IPS-11a (cell line): ENCODE results near the gene SIN3A.
"Not testable (repeated sequence)": the region's sequence is repeated elsewhere in the genome, so short reads cannot be mapped to it uniquely, and the experiment has no call there.

Source experiments
- H3K4me3 ChIP-seq: one replicate; pipeline ENCODE4 v1.5.1; 2013; ENCODE audit warnings: low read depth, low read length, control low read depth

The SIN3A gene

GRCh38 chr15:75450307-75451201 lies 936 bp downstream of the SIN3A start:
- peak overlapping the region; percentile 89 for H3K4me3 ChIP-seq

- peak overlapping the region; percentile 89 for H3K4me3 ChIP-seq
These were observed 1.7 kb downstream of the SIN3A start for GRCh38 chr15:75449585-75450306.

GRCh38 chr15:75448171-75448570 lies 3.3 kb downstream of the SIN3A start:
- not testable (repeated sequence) for H3K4me3 ChIP-seq

GRCh38 chr15:75446151-75446550 lies 5.3 kb downstream of the SIN3A start:
- H3K4me3 ChIP-seq: no peak overlapping the region

GRCh38 chr15:75445324-75445723 lies 6.2 kb downstream of the SIN3A start:
- not testable (repeated sequence) for H3K4me3 ChIP-seq

- H3K4me3 ChIP-seq: not testable (repeated sequence)
These were observed 7.5 kb downstream of the SIN3A start for GRCh38 chr15:75443972-75444453.

GRCh38 chr15:75437721-75438120 lies 13.8 kb downstream of the SIN3A start:
- H3K4me3 ChIP-seq: no peak overlapping the region

GRCh38 chr15:75436881-75437280 lies 14.6 kb downstream of the SIN3A start:
- H3K4me3 ChIP-seq: no peak overlapping the region

- H3K4me3 ChIP-seq: no peak overlapping the region
These were observed 19.8 kb downstream of the SIN3A start for GRCh38 chr15:75431682-75432081.

- H3K4me3 ChIP-seq: no peak overlapping the region
These were observed 20.2 kb downstream of the SIN3A start for GRCh38 chr15:75431270-75431669.

- H3K4me3 ChIP-seq: no peak overlapping the region
These were observed 21.2 kb downstream of the SIN3A start for GRCh38 chr15:75430259-75430658.

GRCh38 chr15:75428152-75428551 lies 23.3 kb downstream of the SIN3A start:
- no peak overlapping the region for H3K4me3 ChIP-seq

- H3K4me3 ChIP-seq: no peak overlapping the region
These were observed 25.5 kb downstream of the SIN3A start for GRCh38 chr15:75425966-75426500.

- no peak overlapping the region for H3K4me3 ChIP-seq
These were observed 28.9 kb downstream of the SIN3A start for GRCh38 chr15:75422554-75422953.

GRCh38 chr15:75420698-75421097 lies 30.8 kb downstream of the SIN3A start:
- H3K4me3 ChIP-seq: no peak overlapping the region

GRCh38 chr15:75416584-75416983 lies 34.9 kb downstream of the SIN3A start:
- no peak overlapping the region for H3K4me3 ChIP-seq

- H3K4me3 ChIP-seq: no peak overlapping the region
These were observed 41.3 kb downstream of the SIN3A start for GRCh38 chr15:75410196-75410595.

GRCh38 chr15:75407083-75407482 lies 44.4 kb downstream of the SIN3A start:
- H3K4me3 ChIP-seq: no peak overlapping the region

GRCh38 chr15:75403892-75404291 lies 47.6 kb downstream of the SIN3A start:
- no peak overlapping the region for H3K4me3 ChIP-seq

GRCh38 chr15:75397494-75397893 lies 54.0 kb downstream of the SIN3A start:
- no peak overlapping the region for H3K4me3 ChIP-seq

- H3K4me3 ChIP-seq: no peak overlapping the region
These were observed 61.6 kb downstream of the SIN3A start for GRCh38 chr15:75389791-75390382.
